NCI-H82 treated with DMSO at 0.1 percent for 48 hours (cell line): ENCODE data around the gene BIN1.

Experiments
- DNase-seq: peaks from one replicate; lab custom pipeline; 2025; ENCODE audit not compliant: unreplicated experiment; lab: John Stamatoyannopoulos, UW

The BIN1 gene

GRCh38 chr2:127078028-127078427, 28.9 kb downstream of the BIN1 start:
- DNase-seq = no peak

GRCh38 chr2:127076924-127077323, 30.0 kb downstream of the BIN1 start:
- DNase-seq = no peak

DNA sequence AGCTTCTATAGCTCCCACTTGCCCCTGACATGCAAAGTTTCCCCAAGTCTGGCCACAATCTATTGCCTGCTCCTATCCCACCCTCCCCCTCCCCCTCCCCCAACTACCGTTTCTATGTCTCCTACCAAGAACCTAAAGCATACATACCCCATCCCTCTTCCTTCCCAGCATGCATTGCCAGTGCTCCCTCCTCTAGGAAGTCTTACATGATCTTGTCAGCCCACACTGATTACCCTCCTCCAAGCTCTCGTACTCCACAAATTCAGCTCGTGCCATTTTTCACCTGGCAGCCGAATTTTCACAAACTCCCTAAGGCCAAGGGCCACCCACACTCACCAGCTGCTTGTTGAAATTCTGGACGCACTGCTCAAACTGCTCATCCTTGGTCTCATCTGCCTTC, 30.7 kb downstream of the BIN1 start:
- DNase-seq = no peak

- DNase-seq = no peak
Observed at GRCh38 chr2:127075821-127076220, 31.1 kb downstream of the BIN1 start.

- DNase-seq = no peak
Observed at GRCh38 chr2:127074936-127075335, 32.0 kb downstream of the BIN1 start.

DNA sequence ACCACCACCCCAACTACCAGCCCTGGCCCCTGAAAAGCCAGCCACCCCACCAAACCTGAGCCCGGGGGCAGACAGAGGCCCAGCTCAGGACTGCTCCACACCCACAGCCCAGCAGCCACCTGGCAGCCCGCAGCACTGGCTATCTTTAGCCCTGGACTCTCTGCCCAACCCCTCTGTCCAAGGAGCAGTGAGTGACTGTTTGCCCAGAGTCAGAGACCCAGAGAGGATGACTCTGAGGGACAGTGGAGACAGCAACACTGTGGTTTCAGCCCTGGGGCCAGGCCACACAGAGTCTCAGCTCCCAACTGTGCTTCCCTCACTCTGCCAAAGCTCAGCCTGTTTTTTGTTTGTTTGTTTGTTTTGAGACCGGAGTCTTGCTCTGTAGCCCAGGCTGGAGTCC, 32.6 kb downstream of the BIN1 start:
- no peak for DNase-seq

GRCh38 chr2:127072970-127073369, 34.0 kb downstream of the BIN1 start:
- no peak for DNase-seq

DNA sequence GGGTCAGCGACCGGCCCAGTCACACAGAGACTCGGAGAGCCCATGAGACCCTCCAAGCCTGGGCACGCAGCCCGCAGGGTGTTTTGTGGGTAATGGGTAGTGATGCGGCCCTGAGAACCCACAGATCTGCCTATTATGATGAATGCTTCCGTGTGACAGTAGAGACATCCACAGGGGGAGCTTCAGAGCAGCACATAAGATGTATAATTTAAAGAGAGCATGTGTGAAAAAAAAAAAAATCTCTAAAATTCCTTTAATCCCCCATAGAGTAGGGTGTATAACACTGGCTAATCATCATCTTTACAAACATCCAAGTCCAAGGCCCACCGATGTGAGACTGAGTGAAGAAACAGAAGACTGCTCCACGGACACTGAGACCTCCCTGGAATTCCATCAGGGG, 34.6 kb downstream of the BIN1 start:
- no peak for DNase-seq

GRCh38 chr2:127071901-127072328, 35.0 kb downstream of the BIN1 start:
- no peak for DNase-seq

- no peak for DNase-seq
Observed at GRCh38 chr2:127070221-127070620, 36.7 kb downstream of the BIN1 start.

GRCh38 chr2:127069536-127069935, 37.4 kb downstream of the BIN1 start:
- DNase-seq = no peak

DNA sequence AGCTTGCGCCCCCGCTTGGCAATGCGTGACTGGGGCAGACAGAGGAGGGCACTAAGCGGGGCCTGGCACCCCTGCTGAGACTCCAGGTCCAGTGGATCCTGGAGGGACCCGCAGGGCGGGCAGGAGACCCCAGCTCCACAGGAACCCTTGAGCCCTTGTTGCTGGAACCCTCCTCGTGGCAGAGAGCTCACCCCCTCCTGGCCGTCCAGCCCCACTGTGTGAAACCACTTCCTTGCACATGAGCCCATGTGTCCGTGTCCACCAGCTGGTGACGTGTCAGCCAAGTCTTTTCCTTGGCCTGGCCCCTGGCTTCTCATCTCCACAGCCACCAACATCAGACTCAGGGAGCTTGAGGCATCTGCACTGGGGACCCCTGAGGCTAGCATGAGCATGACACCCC, 38.0 kb downstream of the BIN1 start:
- DNase-seq = no peak

DNA sequence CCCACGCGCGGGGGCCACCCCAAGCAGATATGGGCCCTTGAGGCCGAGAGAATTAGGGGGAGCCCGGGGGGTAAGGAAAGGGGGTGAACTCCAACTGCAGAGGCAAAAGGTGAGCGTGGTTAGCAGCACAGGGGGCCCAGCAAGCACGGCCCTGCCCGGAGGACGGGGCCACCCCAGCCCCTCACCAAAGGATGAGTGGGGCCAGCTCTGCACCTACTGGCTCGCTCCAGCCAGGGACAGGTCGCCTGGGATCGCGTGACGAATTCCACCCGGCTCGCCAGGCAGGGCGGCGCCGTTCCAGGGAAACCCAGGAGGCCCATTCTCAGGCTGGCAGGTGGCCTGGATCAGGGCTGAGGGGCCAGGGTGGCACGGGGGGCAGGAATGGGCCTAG, 38.6 kb downstream of the BIN1 start:
- no peak for DNase-seq

GRCh38 chr2:127067620-127068350, 39.2 kb downstream of the BIN1 start:
- no peak for DNase-seq

DNA sequence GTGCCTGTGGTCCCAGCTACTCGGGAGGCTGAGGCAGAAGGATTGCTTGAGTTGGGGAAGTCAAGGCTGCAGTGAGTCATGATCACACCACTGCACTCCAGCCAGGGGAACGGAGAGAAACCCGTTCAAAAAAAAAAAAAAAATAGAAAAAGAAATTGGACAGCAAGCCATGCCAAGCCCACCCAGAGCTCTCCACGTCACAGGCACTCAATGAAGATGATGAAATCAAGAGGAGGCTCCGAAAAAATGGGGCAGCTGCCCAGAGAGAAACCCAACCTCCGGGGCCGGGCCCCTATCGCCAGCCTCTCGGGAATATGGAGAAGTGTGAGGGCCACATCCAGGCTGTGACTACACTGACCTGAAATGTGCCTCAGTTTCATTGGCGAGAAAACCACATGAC, 40.0 kb downstream of the BIN1 start:
- no peak for DNase-seq

GRCh38 chr2:127065940-127066318, 41.0 kb downstream of the BIN1 start:
- DNase-seq = no peak

GRCh38 chr2:127065299-127065939, 41.5 kb downstream of the BIN1 start:
- DNase-seq = no peak

- peak; percentile 76 for DNase-seq
Observed at GRCh38 chr2:127064642-127065250, 42.2 kb downstream of the BIN1 start.

DNA sequence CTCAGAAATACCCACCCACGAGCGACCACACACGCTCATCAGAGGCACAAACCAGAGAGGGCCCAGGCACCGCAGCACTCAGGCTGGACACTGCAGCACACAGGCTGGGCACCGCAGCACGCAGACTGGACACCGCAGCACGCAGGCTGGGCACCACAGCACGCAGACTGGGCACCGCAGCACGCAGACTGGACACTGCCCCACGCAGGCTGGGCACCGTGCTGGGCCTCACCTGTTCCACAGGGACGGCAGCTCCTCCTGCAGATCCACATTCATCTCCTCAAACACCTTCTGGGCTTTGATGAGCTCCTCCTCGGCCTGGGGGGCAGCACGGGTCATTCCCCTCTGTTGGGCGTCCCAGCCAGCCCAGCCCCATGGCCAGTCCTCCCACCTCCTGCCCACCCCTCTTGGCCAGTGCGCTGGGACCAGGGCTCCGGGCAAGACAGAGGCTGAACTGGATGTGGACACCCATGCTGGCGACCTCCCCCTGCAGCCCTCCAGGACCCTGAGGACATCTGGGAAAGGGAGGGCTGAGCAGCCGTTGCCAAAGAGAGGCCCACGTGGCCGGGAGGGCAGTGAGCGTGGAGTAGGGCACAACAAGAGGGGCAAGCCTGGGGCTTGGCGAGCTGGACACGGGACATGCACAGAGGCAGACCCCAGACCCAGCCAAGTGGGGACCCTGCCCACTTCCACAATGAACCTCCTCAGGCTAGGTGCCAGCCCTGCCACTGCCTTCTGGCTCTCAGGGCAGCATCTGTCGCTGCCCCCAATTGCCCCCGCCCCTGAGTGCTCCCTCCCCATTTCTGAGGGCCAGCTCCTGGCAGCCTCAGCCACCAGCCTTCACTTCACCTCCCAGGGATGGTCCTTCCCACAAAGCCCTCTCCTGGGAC, 43.0 kb downstream of the BIN1 start:
- DNase-seq = no peak

GRCh38 chr2:127061375-127062273, 45.3 kb downstream of the BIN1 start:
- DNase-seq = no peak
